GM19467 (cell line): ENCODE data around the gene C1orf21.

ENCODE experiments used
- ATAC-seq: cut with Tn5 transposase; IDR thresholded peaks from one replicate; pipeline ENCODE4 v1.9.1; 2021; ENCODE audit warnings: mild to moderate bottlenecking, moderate library complexity; ENCODE audit not compliant: unreplicated experiment

Gene C1orf21

DNA sequence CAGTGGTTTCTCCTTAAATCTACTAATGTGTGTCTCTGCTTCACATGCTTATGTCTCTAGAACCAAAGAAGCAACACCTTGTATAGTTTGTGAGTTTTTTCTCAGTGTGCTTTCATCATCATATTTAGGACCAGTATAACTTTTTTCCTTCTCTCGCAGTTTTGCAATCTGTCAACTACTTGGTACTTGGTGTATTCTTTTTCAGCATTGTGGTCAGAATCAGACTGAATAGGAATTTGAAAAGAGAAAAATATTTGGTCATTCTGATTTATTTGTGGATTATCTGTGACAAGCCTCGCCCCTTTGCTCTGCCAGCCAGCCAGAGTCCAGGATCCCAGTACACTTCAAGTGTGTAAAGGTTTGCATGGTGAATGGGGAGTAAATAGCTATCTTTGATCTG is 122.3 kb downstream of the C1orf21 start:
- no peak for ATAC-seq

DNA sequence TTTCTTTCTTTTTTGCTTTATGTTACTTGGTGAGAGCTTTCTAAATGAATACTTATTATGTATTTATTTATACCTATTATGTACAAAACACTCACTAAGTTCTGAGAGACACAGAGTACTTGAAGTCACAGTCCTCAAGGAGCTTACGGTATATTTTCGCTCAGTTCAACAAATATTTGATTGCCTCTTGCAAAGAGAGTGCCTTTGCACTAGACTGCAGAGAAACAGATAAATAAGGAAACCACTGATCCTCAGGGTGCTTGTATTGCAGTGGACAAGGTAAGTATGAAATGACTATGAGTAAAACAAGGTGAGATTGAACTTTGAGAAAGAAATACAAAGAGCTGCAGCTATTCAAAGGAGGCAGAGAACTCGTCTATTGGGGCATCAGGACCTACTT is 123.3 kb downstream of the C1orf21 start:
- ATAC-seq, result no peak

DNA sequence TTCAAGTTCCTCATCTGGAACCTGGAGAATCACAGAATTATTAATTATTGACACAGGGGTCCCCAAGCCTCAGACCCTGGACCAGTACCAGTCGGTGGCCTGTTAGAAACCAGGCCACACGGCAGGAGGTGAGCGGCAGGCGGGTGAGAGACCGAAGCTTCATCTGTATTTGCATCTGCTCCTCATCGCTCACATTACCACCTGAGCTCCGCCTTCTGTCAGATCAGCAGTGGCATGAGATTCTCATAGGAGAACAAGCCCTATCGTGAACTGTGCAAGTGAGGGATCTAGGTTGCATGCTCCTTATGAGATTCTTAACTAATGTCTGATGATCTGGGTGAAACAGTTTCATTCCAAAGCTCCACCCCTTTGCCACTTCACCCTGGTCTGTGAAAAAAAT is 125.9 kb downstream of the C1orf21 start:
- no peak for ATAC-seq

DNA sequence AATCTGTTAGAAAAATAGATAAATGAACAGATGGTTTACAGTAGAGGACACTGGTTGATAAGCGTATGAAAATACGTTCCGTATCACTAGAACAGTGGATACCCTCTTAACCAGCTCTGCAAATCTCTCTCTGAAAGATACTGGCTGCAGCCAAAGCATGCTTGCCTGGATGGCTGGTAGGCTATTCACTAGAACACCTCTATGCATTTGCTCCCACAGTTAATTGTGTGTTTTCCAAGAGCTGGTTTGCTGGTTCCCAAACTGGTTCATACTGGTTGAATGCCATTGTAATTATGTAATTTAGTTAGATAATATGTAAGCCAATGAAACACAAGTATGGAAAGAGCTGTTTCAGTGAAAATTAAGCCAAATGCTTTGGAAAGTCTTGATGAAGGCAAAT is 126.6 kb downstream of the C1orf21 start:
- no peak for ATAC-seq

DNA sequence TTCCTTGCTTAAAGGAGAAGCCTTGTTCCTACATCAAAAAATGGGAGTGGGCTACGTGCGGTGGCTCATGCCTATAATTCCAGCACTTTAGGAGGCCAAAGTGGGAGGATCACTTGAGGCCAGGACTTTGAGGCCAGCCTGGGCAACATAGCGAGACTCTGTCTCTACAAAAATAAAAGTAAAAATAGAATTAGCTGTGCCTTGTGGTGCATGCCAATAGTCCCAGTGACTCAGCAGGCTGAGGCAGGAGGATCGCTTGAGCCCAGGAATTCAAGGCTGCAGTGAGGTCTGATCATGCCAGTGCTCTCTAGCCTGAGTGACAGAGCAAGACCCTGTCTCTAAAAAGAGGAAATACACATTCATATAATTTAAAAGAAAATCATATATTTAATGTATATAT is 127.1 kb downstream of the C1orf21 start:
- no peak for ATAC-seq

DNA sequence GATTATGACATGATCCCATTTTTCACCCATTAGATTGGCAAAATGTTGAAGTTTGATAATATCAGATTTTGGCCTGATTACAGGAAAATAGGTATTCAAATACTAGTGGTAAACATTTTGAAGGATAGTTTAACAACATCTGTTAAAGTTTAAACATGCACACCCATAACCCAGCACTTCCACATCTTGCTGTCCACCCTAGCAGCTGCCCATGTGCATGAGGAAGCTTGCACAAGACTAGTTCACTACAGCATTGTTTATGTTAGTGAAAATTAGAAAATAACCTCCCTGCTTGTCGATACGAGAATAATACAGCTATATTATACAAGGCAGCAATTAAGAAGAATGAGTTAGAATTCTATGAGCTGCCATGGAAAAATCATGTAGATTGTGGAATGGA is 127.6 kb downstream of the C1orf21 start:
- ATAC-seq, result no peak

DNA sequence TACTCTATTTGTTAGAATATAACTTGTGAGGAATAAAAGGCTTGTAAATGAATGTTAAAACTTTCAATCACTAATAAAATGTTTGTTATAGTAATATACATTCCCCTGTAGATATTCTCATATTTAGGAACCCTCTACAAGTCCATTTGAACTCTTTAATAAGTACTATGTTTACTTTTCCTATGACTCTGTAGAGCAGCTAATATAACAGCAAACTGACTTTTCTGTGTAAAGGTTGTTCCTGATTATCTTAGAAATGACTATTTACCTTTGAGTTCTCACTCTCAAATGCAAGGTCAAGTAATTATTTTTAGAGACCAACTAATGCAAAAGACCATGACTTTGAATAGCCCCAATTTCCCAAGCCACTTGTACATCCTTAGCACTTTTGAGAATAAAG is 130.3 kb downstream of the C1orf21 start:
- ATAC-seq, result no peak

DNA sequence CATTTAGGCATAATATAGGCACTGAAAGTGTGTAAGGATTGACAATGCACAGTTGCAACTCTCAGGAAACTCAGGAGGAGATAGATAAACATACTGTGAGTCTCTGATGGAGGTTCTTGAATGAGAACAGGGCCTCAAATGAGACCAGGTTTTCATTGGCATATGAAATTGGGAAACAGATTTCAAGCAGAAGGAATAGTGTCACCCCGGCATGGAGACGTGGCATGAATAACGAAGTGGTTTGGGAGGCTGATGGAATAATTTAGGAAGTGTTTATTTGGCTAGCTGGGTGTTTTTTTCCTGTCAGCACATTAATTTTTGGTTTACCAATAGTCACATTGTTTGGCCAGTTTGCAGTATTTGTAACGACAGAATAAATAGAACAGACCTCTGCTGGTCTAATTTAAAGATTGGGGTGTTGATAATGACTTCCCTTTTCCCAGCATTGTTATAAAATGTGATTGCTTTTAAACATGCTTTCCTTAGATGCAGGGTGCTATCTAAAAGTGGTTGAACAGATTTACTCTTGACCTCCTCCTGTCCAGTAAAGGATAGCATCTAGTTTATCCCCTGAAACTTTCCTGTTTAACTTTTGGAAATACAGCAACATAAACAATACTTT is 132.0 kb downstream of the C1orf21 start:
- ATAC-seq, result no peak

DNA sequence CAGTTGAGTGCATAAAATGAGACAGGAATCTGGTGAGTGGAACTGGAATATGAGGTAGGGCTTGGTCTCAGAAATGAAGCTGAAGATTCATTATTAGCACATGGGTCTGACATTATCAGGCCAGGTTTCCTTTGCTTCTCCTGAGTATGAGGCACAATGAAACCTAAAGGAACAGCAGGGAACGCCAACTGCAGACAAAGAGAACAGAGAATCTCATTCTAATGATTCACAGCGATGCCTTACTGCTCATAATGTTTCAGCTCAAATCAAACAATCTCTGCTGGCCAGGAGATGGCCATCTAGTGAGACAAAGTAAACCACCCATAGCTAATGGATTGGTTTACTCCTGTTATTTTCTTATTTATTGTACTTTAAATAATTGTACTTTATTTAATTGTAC is 133.5 kb downstream of the C1orf21 start:
- ATAC-seq, result no peak

DNA sequence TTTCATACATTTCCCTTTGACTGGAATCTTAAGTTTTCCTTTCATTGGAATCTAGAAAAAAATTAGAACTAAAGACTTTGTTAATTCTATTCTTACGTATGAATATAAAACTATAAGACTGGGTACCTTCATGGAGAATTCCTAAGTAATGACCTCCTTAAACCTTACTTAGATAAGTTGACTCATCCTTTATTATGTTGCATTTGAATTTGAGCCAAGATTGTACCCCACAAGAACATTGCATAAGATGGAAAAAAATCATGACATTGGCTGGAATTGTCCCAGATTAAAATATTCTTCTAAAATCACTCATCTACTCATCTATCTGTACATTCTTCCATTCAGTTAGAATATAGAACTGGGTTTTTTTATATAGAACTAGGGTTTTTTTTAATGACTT is 137.4 kb downstream of the C1orf21 start:
- ATAC-seq, result no peak

DNA sequence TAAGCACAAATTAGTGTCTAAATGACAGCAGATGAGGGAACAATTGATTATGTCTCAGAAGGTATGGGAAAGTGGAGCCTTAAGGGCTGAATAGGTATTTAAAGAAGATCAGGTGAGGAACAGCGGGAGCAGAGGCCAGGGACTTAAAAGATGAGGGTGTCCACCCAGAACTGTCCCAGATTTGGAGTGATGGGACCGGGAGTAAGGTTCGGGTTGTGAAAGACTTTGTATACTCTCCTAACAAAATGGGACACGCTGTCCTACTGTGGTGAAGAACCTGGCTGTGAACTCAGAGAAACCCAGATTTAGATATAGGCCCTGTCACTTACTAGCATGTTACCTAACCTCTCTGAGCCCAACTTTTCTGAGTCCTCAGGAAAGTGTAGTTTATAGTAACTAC is 140.6 kb downstream of the C1orf21 start:
- no peak for ATAC-seq

DNA sequence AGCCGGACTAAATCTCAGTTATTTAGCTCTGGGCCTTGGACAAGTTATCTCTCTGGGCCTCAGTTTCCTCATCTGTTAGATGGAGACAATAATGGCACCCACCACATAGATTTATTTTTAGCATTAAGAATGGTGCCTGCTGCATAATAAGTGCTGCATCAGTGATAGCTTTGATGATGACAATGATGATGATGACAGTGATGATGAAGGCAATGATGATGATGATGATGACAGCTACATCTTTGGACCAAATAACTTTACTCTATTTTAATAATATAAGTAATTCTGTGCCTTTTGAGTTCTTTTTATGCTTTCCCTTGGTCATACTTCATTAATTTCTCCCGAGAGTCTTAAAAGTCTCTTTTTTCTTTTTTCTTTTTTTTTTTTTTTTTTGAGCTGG is 143.4 kb downstream of the C1orf21 start:
- ATAC-seq, result no peak

DNA sequence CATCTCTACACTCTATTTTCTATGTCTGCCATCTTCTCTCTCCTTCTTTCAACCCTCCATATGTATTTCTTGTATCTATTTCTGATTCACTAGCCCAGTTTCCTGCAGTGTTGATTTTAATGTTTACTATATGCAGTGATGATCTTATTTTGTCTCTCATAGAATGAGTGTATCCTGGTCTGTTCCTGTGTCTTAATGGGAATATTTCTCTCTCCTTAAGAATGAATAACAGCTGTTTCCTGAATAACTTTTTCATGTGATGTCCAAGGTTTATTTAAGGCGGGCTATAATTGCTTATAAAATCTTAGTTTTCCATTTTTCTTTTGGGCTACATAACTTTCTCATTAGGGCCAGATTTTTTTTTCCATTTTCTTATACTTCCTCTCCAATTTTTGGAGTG is 144.5 kb downstream of the C1orf21 start:
- no peak for ATAC-seq

DNA sequence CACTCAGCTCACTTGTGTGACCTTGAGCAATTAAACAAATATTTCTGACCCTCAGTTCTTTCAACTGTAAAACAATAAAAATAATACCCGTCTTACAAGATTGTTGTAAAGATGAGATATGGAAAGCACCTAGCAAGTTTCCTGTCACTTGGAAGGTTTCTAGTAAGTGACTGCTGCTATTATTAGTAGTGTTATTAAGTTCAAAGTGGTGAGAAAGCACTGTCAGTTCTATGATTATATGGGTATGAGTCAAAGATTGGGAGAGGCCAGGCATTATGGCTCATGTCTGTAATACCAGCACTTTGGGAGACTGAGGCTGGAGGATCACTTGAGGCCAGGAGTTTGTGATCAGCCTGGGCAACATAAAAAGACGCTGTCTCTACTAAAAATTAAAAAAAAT is 145.4 kb downstream of the C1orf21 start:
- no peak for ATAC-seq

DNA sequence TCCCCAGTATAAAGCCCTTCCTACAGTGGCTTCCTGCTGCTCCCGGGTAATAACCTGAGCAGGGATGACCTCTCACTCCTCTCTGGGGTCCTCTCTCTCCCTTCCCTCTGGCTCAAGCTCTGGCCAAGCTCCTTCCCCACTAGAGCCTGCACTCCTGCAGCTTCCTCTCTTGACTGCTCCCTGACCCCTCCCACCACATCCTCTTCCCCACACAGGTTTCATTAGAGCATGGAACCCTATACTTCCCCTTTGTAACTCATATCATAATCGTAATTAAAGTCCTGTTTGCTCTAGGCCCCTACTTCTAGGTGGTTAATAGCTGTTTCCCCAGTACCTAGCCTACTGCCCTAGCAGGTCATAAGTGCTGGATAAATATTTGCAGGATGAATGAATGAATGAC is 146.2 kb downstream of the C1orf21 start:
- no peak for ATAC-seq

DNA sequence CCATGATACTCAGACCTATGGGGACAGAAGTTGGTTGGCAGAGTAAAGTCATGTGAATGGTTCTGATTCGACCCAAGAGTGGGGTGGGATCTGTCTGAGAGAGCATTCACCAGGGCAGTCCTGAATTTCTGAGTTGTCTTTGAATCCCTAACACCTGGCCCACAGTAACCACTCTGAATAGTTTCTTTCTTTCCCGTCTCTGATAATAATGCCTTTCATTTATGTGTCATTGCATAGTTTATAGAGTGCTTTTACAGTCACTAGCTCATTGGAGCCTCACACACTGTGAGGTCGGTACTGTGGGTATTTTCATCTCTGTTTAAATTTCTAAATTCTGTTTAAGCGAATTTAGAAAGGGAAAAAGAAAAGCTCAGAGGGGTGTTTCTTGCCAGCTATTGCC is 147.1 kb downstream of the C1orf21 start:
- no peak for ATAC-seq

DNA sequence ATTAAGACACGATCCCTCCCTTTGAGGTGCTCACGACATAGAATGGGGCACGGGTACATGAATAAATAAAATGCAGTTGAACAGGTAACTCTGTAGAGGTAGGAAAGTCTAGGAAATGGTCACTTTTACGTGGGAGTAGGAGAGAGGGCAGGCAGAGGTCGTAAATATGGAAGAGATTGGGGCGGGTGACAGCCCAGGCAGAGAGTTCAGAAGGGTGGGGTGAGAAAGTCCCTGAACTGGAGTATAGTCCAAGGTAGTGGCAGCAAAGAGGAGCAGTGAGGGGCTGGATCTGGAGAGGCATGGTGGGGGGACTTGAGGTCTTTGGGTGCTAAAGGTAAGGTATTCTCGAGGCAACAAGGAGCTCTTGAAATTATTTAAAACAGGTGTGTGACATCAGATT is 147.9 kb downstream of the C1orf21 start:
- ATAC-seq, result no peak

DNA sequence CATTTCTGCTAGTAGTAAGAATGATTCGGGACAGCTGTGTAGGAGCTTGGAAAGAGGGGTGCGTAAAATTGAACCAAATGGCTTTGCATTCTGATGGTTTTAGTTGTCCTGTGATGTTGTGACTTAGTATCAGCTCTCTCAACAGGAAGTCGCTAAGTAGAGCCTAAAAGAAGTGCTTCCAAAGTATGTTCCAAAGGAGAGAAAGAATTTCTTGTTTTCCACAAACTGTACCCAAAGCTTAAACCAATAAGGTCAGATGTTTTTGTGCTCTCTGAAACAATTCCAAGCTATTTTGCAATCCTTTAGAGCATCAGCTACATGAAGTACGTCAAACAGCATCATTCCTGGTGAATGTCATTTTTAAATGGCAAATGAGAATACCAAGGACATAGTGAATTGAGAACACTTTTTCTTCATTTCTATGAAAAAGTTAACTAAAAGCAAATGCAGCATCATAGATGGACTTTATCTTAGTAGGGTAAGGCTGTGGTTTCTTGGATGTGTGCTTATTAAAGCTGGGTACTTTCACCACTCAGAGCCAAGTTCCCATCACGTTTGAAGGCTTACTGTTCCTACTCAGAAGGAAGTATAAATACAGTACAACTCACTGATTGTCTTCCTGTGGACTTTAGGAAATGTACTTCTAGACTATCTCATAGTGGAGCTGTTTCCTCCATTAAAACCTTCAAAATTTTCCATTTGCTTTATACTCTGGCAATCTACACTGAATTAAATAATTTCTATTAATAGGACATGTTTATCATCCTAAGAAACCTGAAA is 148.6 kb downstream of the C1orf21 start:
- ATAC-seq, result no peak

DNA sequence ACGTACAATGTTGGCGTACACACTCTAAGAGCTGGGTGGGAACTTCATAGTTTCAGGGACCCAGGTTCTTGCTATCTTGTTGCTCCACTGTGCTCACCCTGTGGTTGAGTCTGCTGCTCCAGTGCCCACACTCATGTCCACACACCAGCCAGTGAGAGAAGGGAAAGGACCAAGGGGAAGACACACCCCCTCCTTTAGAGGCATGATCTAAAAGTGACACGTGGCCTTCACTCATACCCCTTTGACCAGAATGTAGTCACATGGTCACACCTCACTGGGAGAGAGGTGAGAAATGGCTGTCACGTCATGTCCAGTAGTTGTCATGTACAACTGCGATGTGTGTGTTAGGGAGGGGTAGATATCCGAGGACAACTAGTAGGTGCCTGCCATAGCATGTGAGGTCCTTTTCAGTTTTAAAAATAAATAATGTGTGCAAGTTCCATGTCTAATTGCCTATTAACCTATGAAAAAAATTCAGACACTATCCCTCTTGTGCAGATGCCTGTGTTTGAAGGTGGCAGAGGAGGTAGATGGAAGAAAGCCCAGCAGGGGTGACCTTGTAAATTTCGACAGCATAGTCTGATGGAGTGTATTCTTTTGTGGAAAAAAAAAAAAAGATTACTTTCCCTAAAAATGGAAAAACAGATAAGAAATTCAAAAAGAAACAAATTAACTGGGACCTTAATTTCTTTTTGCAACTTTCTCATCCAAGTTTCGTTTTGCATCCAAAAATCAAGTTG is 149.6 kb downstream of the C1orf21 start:
- no peak for ATAC-seq

DNA sequence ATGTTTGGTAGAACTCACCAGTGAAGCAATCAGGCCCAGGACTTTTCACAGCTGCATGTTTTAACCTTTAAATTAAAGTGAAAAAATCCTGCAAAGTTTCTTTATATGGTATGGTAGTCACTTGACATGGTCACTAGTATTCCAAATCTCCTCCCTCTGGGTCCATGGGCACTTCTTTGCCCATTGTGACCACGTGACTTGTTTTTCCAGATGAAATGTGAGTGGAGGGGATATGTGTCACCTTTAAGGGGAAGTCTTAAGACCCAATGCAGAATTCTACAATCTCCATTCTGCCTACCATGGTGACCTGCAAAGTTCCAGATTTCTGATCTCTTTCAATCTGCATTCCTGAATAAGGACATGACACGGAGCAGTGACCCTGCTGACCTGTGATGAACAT is 152.8 kb downstream of the C1orf21 start:
- no peak for ATAC-seq

DNA sequence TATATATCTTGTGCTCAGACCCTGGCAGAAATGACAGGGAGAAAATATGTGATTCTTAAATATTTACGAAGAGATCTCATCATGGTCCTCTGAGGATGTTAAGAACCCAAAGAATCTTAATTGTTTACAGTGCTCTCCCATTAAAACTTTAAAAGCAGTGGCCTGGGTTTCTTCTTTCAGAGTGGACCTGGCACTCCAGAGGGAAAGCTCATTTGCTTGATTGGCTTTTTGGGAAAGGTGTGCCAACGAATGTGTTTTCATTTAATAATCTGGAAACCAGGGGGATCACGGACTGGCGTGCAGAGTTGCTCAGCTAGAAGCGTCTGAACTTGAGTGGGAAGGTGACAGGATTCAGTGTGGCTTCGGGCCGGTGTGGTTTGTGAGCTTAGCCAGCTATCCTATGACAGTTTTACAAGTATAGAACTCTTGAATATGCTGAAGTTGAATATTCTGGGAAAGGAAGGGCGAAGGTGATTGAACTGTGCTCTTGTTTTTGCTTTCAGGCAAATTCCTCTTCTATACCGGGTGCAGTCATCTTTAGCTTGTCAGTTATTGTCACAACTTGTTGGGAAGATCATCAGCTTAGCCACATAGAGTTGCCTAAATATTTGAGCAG is 154.8 kb downstream of the C1orf21 start:
- ATAC-seq, result no peak

DNA sequence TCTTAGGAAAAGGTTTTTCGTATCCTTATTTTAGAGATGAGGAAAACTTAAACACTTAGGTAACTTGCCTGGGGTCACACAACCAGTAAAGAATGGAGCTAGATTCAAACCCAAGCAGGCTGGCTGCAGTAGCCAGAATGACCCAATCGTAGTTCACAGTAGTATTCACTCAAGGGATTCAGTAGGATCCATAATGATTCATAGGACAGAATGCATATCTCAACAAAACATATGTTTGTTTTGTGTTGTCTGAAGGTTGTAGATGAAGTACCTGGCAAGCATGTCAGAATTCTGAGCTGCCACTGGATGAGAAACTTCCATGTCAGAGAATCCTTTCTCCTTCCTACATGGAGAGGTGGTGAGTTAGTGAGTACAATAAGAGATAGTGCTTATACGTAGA is 155.5 kb downstream of the C1orf21 start:
- no peak for ATAC-seq
